Fibroblast of lung (primary cell): Measurements from ENCODE around the gene KIF16B. TPM values are rescaled to one million over a fixed set of nuclear protein-coding genes. Genes with fewer than 3 reads are reported as not detected.

Source experiments
- DNase-seq, 2 donors: peaks; one replicate each; pipeline versions ENCODE4 v3.0.0 to v3.0.0-alpha.2; 2010; ENCODE audit warnings: low read depth in 2 of 2
- H2AFZ ChIP-seq: 2 replicates; pipeline ENCODE4 v1.5.1; 2012; ENCODE audit warnings: low read length, control low read depth, inconsistent platforms
- H3K27ac ChIP-seq: 2 replicates; pipeline ENCODE4 v1.5.1; 2011; ENCODE audit warnings: low read length, control low read depth; ENCODE audit not compliant: insufficient read depth
- H3K27me3 ChIP-seq: 2 replicates; pipeline ENCODE4 v1.5.1; 2011; ENCODE audit warnings: mild to moderate bottlenecking, low read length; ENCODE audit not compliant: control insufficient read depth, insufficient read depth
- H3K36me3 ChIP-seq: 2 replicates; pipeline ENCODE4 v1.5.1; 2011; ENCODE audit warnings: low read length; ENCODE audit not compliant: control insufficient read depth, insufficient read depth
- H3K4me1 ChIP-seq: 2 replicates; pipeline ENCODE4 v1.5.1; 2011; ENCODE audit warnings: low read length; ENCODE audit not compliant: control insufficient read depth, insufficient read depth; ENCODE audit errors: extremely low read depth
- H3K4me2 ChIP-seq: 2 replicates; pipeline ENCODE4 v1.5.1; 2011; ENCODE audit warnings: low read length, control low read depth; ENCODE audit not compliant: insufficient read depth; ENCODE audit errors: extremely low read depth
- H3K4me3 ChIP-seq, 4 experiments: fragments of 200-600 bp in 1 of 4; sonication (generic) in 1 of 4; replicated peaks in 1 of 4; 2 replicates each; pipeline ENCODE4 v1.5.1; 2011 to 2016; ENCODE audit warnings: low read length in 4 of 4, low read depth in 3 of 4, mild to moderate bottlenecking in 3 of 4, control low read depth in 2 of 4, inconsistent platforms in 1 of 4, mixed read lengths in 1 of 4; ENCODE audit not compliant: insufficient read depth in 1 of 4; ENCODE audit errors: control extremely low read depth in 1 of 4
- H3K79me2 ChIP-seq: 2 replicates; pipeline ENCODE4 v1.5.1; 2012; ENCODE audit warnings: mild to moderate bottlenecking, low read length, inconsistent platforms; ENCODE audit not compliant: control insufficient read depth, insufficient read depth
- H3K9ac ChIP-seq: 2 replicates; pipeline ENCODE4 v1.5.1; 2011; ENCODE audit warnings: mild to moderate bottlenecking, low read length, control low read depth; ENCODE audit not compliant: insufficient read depth
- H3K9me3 ChIP-seq: 2 replicates; pipeline ENCODE4 v1.5.1; 2012; ENCODE audit warnings: low read depth, low read length; ENCODE audit not compliant: control insufficient read depth, insufficient read depth
- H4K20me1 ChIP-seq: 2 replicates; pipeline ENCODE4 v1.5.1; 2011; ENCODE audit warnings: low read length; ENCODE audit not compliant: control insufficient read depth, insufficient read depth; ENCODE audit errors: extremely low read depth
- CTCF ChIP-seq, 2 donors: IDR thresholded peaks in 1 of 2; conservative IDR thresholded peaks in 1 of 2; 1 replicate in 1 of 2; 2 replicates in 1 of 2; pipeline ENCODE4 v1.5.1; 2011 to 2012; ENCODE audit warnings: low read length in 2 of 2, control low read depth in 1 of 2, inconsistent platforms in 1 of 2, low read depth in 1 of 2, mild to moderate bottlenecking in 1 of 2
- EZH2 ChIP-seq: IDR thresholded peaks from 2 replicates; pipeline ENCODE4 v1.5.1; 2012; ENCODE audit warnings: low read length, control low read depth, mild to moderate bottlenecking; ENCODE audit errors: missing control alignments
- polyA plus RNA-seq, 2 donors: library from polyadenylated mRNA; depleted of rRNA in 1 of 2; stranded (reverse) in 1 of 2; unstranded in 1 of 2; fragments of >200 nt; gene quantifications; 2 replicates each; pipeline ENCODE4 v1.2.1, GENCODE V29; 2011 to 2012; ENCODE audit warnings: missing spikeins in 1 of 2
- total RNA-seq: library from RNA; depleted of rRNA; stranded (reverse); fragments of >200 nt; gene quantifications from 2 replicates; pipeline ENCODE4 v1.2.1, GENCODE V29; 2014

Gene KIF16B
- total and polyA plus RNA-seq, 2 donors (not counting 1 experiment from before 2014, with no cell fraction given) = 7.7 to 17.3 TPM

GRCh38 chr20:16493486-16493885 is 79.8 kb downstream of the KIF16B start:
- Histone ChIP-seq H3K27ac (no peak overlapping the region), H4K20me1 (no peaks in the 10 kb centered on the region), H3K4me3 (no peak overlapping the region), H2AFZ (no peak overlapping the region), H3K36me3 (no peaks in the 10 kb centered on the region), H3K79me2 (no peaks in the 10 kb centered on the region), H3K27me3 (no peaks in the 10 kb centered on the region), H3K9me3 (no peaks in the 10 kb centered on the region), H3K4me2 (no peak overlapping the region), H3K9ac (no peak overlapping the region), H3K4me1 (no peaks in the 10 kb centered on the region)
- no peak for TF ChIP-seq CTCF (conservative IDR thresholded peaks at IDR 0.05 in 1 of 2, IDR thresholded peaks at IDR 0.05 in 1 of 2; ENCODE audit: low read depth in 1 of 2, low read length in 2 of 2)
- no peak for TF ChIP-seq EZH2
- no peak for DNase-seq

GRCh38 chr20:16491294-16491905 is 81.8 kb downstream of the KIF16B start:
- no peak overlapping the region for H3K9ac ChIP-seq
- DNase-seq = peak; percentile 53 to 59
- no peak overlapping the region for H2AFZ ChIP-seq
- H4K20me1 ChIP-seq = no peaks in the 10 kb centered on the region
- no peaks in the 10 kb centered on the region for H3K79me2 ChIP-seq
- no peak for TF ChIP-seq CTCF (conservative IDR thresholded peaks at IDR 0.05 in 1 of 2, IDR thresholded peaks at IDR 0.05 in 1 of 2; ENCODE audit: low read depth in 1 of 2, low read length in 2 of 2)
- no peak for TF ChIP-seq EZH2
- H3K27ac ChIP-seq = no peak overlapping the region
- H3K4me3 ChIP-seq = no peak overlapping the region
- no peaks in the 10 kb centered on the region for H3K9me3 ChIP-seq
- H3K4me1 ChIP-seq = no peaks in the 10 kb centered on the region
- H3K36me3 ChIP-seq = no peaks in the 10 kb centered on the region
- no peak overlapping the region for H3K4me2 ChIP-seq
- no peaks in the 10 kb centered on the region for H3K27me3 ChIP-seq

GRCh38 chr20:16490696-16491095 is 82.6 kb downstream of the KIF16B start:
- Histone ChIP-seq H3K4me1 (no peaks in the 10 kb centered on the region), H3K4me3 (no peak overlapping the region), H3K27ac (no peak overlapping the region), H2AFZ (no peak overlapping the region), H3K9ac (no peak overlapping the region), H3K36me3 (no peaks in the 10 kb centered on the region), H3K27me3 (no peaks in the 10 kb centered on the region), H3K4me2 (no peak overlapping the region), H3K9me3 (no peaks in the 10 kb centered on the region), H4K20me1 (no peaks in the 10 kb centered on the region), H3K79me2 (no peaks in the 10 kb centered on the region)
- TF ChIP-seq EZH2 = no peak
- no peak for TF ChIP-seq CTCF (conservative IDR thresholded peaks at IDR 0.05 in 1 of 2, IDR thresholded peaks at IDR 0.05 in 1 of 2; ENCODE audit: low read depth in 1 of 2, low read length in 2 of 2)
- peak in 1 of 2 donors; percentile 27 for DNase-seq
